IMR-90 (cell line): Measurements from ENCODE around the gene USP40. TPM values are rescaled to one million over a fixed set of nuclear protein-coding genes. Genes with fewer than 3 reads are reported as not detected.

Experiments
- ATAC-seq: fragments of 200-7000 bp; cut with Tn5 transposase; 2 replicates; pipeline ENCODE4 v1.9.1; 2020; ENCODE audit warnings: low read depth, mild to moderate bottlenecking, moderate library complexity
- BruUV-seq: library from RNA; stranded (reverse); fragments of 400-500 nt; replicated peaks from 2 replicates; lab custom pipeline; 2021; lab: Mats Ljungman, UMichigan
- CTCF ChIA-PET: fragments of 300-600 bp; formaldehyde crosslinking; extraction: SDS; loops from one replicate; lab custom pipeline; 2021; ENCODE audit warnings: antibody characterized with exemption; lab: Yijun Ruan, JAX
- POLR2A ChIA-PET: fragments of 300-600 bp; sonication (Branson Sonifier 250); formaldehyde crosslinking; loops from one replicate; lab custom pipeline; 2022; ENCODE audit warnings: antibody characterized with exemption; ENCODE audit not compliant: unreplicated experiment; lab: Charles Lee
- DNase-seq: peaks from one replicate; pipeline ENCODE4 v3.0.0; 2013
- H2AFZ ChIP-seq: replicated peaks from 2 replicates; pipeline ENCODE3; 2013; ENCODE audit warnings: low read length, mild to moderate bottlenecking; ENCODE audit not compliant: poor library complexity
- H2AK5ac ChIP-seq: 2 replicates; pipeline ENCODE4 v1.6.1; 2013; ENCODE audit warnings: low read depth, low read length, inconsistent platforms
- H2AK9ac ChIP-seq: replicated peaks from 2 replicates; pipeline ENCODE3; 2013; ENCODE audit warnings: mild to moderate bottlenecking, low read depth, low read length, moderate library complexity; ENCODE audit not compliant: poor library complexity
- H2BK120ac ChIP-seq: 2 replicates; pipeline ENCODE4 v1.6.1; 2013; ENCODE audit warnings: low read depth, low read length, inconsistent platforms
- H2BK15ac ChIP-seq: 3 replicates; pipeline ENCODE4 v1.6.1; 2013; ENCODE audit warnings: low read depth, low read length, inconsistent platforms
- H2BK20ac ChIP-seq: 2 replicates; pipeline ENCODE4 v1.6.1; 2013; ENCODE audit warnings: low read depth, mild to moderate bottlenecking, inconsistent platforms, low read length, moderate library complexity
- H2BK5ac ChIP-seq: 2 replicates; pipeline ENCODE4 v1.6.1; 2013; ENCODE audit warnings: mild to moderate bottlenecking, low read depth, low read length, inconsistent platforms; ENCODE audit not compliant: poor library complexity, severe bottlenecking
- H3K14ac ChIP-seq: replicated peaks from 2 replicates; pipeline ENCODE4 v1.6.1; 2013; ENCODE audit warnings: low read depth, low read length, inconsistent platforms
- H3K18ac ChIP-seq: 2 replicates; pipeline ENCODE4 v1.6.1; 2013; ENCODE audit warnings: low read depth, low read length, control low read depth
- H3K23ac ChIP-seq: 2 replicates; pipeline ENCODE4 v1.6.1; 2013; ENCODE audit warnings: low read depth, low read length, inconsistent platforms
- H3K27ac ChIP-seq: 2 replicates; pipeline ENCODE4 v1.5.1; 2013; ENCODE audit warnings: mild to moderate bottlenecking, control low read depth, low read length; ENCODE audit not compliant: insufficient read depth
- H3K27me3 ChIP-seq: 2 replicates; pipeline ENCODE4 v1.6.1; 2013; ENCODE audit warnings: low read length; ENCODE audit not compliant: control insufficient read depth, insufficient read depth
- H3K36me3 ChIP-seq: 2 replicates; pipeline ENCODE4 v1.6.1; 2013; ENCODE audit warnings: low read length, mixed read lengths; ENCODE audit not compliant: control insufficient read depth, insufficient read depth
- H3K4ac ChIP-seq: 2 replicates; pipeline ENCODE4 v1.6.1; 2013; ENCODE audit warnings: low read depth, low read length, inconsistent platforms
- H3K4me1 ChIP-seq: 2 replicates; pipeline ENCODE4 v1.6.1; 2013; ENCODE audit warnings: low read length, mixed read lengths; ENCODE audit not compliant: control insufficient read depth, insufficient read depth
- H3K4me2 ChIP-seq: 2 replicates; pipeline ENCODE4 v1.6.1; 2013; ENCODE audit warnings: low read depth, mild to moderate bottlenecking, control low read depth, low read length, moderate library complexity
- H3K4me3 ChIP-seq: 2 replicates; pipeline ENCODE4 v1.5.1; 2013; ENCODE audit warnings: low read depth, mild to moderate bottlenecking, control low read depth, low read length, moderate library complexity; ENCODE audit not compliant: insufficient read depth
- H3K56ac ChIP-seq: 2 replicates; pipeline ENCODE4 v1.6.1; 2013; ENCODE audit warnings: low read length, inconsistent platforms; ENCODE audit not compliant: insufficient read depth; ENCODE audit errors: extremely low read depth
- H3K79me1 ChIP-seq, 2 experiments: 2 replicates each; pipeline ENCODE4 v1.6.1; 2013; ENCODE audit warnings: low read length in 2 of 2, inconsistent platforms in 1 of 2, low read depth in 1 of 2
- H3K9ac ChIP-seq: 2 replicates; pipeline ENCODE4 v1.6.1; 2013; ENCODE audit warnings: low read depth, low read length, control low read depth
- H3K9me1 ChIP-seq: 2 replicates; pipeline ENCODE4 v1.6.1; 2013; ENCODE audit warnings: low read length, inconsistent platforms; ENCODE audit not compliant: insufficient read depth
- H3K9me3 ChIP-seq: 2 replicates; pipeline ENCODE4 v1.6.1; 2013; ENCODE audit warnings: low read length; ENCODE audit not compliant: control insufficient read depth, insufficient read depth
- H4K20me1 ChIP-seq: 2 replicates; pipeline ENCODE4 v1.6.1; 2013; ENCODE audit warnings: low read length, inconsistent platforms; ENCODE audit not compliant: insufficient read depth
- H4K5ac ChIP-seq: 2 replicates; pipeline ENCODE4 v1.6.1; 2013; ENCODE audit warnings: mild to moderate bottlenecking, low read depth, low read length, control low read depth
- H4K8ac ChIP-seq, 2 experiments: 2 replicates each; pipeline ENCODE4 v1.6.1; 2013; ENCODE audit warnings: low read depth in 2 of 2, low read length in 2 of 2, control low read depth in 1 of 2, inconsistent platforms in 1 of 2
- H4K91ac ChIP-seq: 2 replicates; pipeline ENCODE4 v1.6.1; 2013; ENCODE audit warnings: low read depth, low read length, inconsistent platforms; ENCODE audit not compliant: insufficient read depth
- BHLHE40 ChIP-seq: fragments of 150-350 bp; IDR thresholded peaks from 2 replicates; pipeline ENCODE4 v1.6.1; 2016; ENCODE audit warnings: mild to moderate bottlenecking, low read depth, low read length
- FOS ChIP-seq: fragments of 150-350 bp; IDR thresholded peaks from 2 replicates; pipeline ENCODE4 v1.6.1; 2016; ENCODE audit warnings: low read depth, low read length
- WGBS, 2 experiments: methylation state at CpG; one replicate each; pipeline versions ENCODE4 v1.1.5 to v1.1.7; 2013; ENCODE audit warnings: missing lambda C conversion rate in 2 of 2; ENCODE audit not compliant: insufficient read length in 1 of 2; ENCODE audit errors: extremely low coverage in 2 of 2; 5-methylcytosine and 5-hydroxymethylcytosine counted together
- dilution Hi-C: fragments of 300-500 bp; cut with HindIII; formaldehyde crosslinking; loops from one replicate; pipeline ENCODE4 v1.14.3; 2018; ENCODE audit warnings: low sequenced_read_pairs; ENCODE audit not compliant: unreplicated experiment
- in situ Hi-C: fragments of 300-500 bp; cut with MboI; formaldehyde crosslinking; loops from 3 replicates; pipeline ENCODE4 v1.14.3; 2019; ENCODE audit warnings: low sequenced_read_pairs, inconsistent platforms, mixed read lengths
- intact Hi-C: fragments of 100-400 bp; cut with micrococcal nuclease; formaldehyde crosslinking; loops from 2 replicates; pipeline ENCODE4 v1.10.0; 2022
- polyA plus RNA-seq, 3 experiments: library from polyadenylated mRNA; depleted of rRNA; stranded (reverse); fragments of >200 nt; gene quantifications; 2 replicates each; pipeline ENCODE4 v1.2.3, GENCODE V29; 2012; ENCODE audit warnings: low replicate concordance in 1 of 3
- total RNA-seq: library from RNA; depleted of rRNA; stranded (reverse); fragments of >200 nt; gene quantifications from 2 replicates; pipeline ENCODE4 v1.2.3, GENCODE V29; 2012

USP40 gene
- total and polyA plus RNA-seq, 2 of the 4 experiments (the other 2 are of a cell fraction) = 30.1 to 30.8 TPM

DNA sequence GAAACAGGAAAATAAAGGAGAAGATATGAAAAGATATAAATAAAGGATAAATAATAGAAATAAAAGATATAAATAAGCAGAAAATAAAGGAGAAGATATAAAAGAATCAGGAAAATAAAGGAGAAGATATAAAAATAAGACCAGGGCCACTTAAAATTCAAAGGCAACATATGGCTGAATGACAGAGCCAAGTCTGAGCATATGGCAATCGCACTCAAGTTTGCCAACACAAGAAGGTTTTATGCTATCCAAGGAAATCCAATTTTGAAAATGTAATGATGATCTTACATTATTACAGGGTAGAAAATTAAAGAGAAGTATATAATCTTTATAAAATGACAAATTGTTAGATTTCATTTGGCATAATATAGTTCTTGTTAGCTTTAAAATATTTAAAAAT, 33.6 kb downstream of the USP40 start:
- Histone ChIP-seq H3K36me3 (peaks cover 19% of the 10 kb centered on the region), H2BK120ac (no peak overlapping the region), H3K9me3 (no peaks in the 10 kb centered on the region), H2AFZ (no peak overlapping the region), H3K4me1 (no peaks in the 10 kb centered on the region), H3K14ac (no peak overlapping the region), H2AK9ac (no peak overlapping the region), H4K91ac (no peak overlapping the region), H2BK20ac (no peak overlapping the region), H2BK5ac (no peak overlapping the region), H4K5ac (no peak overlapping the region), H3K4ac (no peak overlapping the region), H3K79me1 (no peaks in the 10 kb centered on the region), H4K8ac (no peak overlapping the region), H3K27ac (no peak overlapping the region), H3K18ac (no peak overlapping the region), H3K9ac (no peak overlapping the region), H3K4me3 (no peak overlapping the region), H3K56ac (no peak overlapping the region), H3K27me3 (no peaks in the 10 kb centered on the region), H2BK15ac (no peak overlapping the region), H3K4me2 (no peak overlapping the region), H2AK5ac (no peak overlapping the region), H4K20me1 (no peaks in the 10 kb centered on the region), H3K9me1 (peaks cover 2% of the 10 kb centered on the region; the same call in 1 of the 2 replicates), H3K23ac (no peak overlapping the region)
- dilution Hi-C loops = no loop called here
- in situ Hi-C loops = no loop called here
- DNase-seq (no peak), ATAC-seq (no peak)
- no TSS peak for BruUV-seq
- no CpG with 5 or more reads among the region's 1 CpG for WGBS, 2 experiments
- CTCF ChIA-PET = no interaction called here
- POLR2A ChIA-PET = no interaction called here
- intact Hi-C loops = no loop called here
- TF ChIP-seq FOS (no peak), BHLHE40 (no peak)
